GM18505 (cell line): Measurements from ENCODE around the gene TSLP.

ENCODE experiments used
- ATAC-seq: cut with Tn5 transposase; IDR thresholded peaks from one replicate; pipeline ENCODE4 v1.9.1; 2021; ENCODE audit not compliant: unreplicated experiment
- POLR2A ChIP-seq: IDR thresholded peaks from 4 replicates; pipeline ENCODE4 v1.6.1; 2011; ENCODE audit warnings: borderline replicate concordance; ENCODE audit not compliant: insufficient read depth, insufficient read length; ENCODE audit errors: extremely low read depth

TSLP gene

GRCh38 chr5:111116550-111116949 is 45.0 kb downstream of the TSLP start:
- ATAC-seq: no peak
- TF ChIP-seq POLR2A: no peak

DNA sequence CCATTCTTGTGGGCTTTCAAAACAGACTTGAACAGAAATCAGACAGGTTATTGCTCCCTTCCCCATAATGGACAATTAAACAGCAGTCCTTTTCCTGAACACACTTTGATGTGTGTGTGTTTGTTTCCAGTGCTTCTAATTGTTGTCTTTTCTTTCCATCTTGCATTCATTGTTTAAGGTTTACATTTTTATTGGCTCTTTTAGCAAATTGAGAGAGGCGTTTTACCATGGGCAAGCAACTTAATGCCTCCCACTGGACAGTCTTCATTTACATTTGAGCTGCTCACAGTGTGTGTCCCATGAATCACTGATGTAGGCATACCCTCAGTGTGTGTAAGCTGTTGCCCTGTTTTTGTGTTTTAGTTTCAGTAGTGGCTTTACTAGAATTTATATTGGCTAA is 45.6 kb downstream of the TSLP start:
- ATAC-seq: no peak
- no peak for TF ChIP-seq POLR2A

- ATAC-seq: no peak
- TF ChIP-seq POLR2A: no peak
These were observed 47.7 kb downstream of the TSLP start for GRCh38 chr5:111119221-111119620.

GRCh38 chr5:111119856-111120255 is 48.3 kb downstream of the TSLP start:
- no peak for TF ChIP-seq POLR2A
- no peak for ATAC-seq

DNA sequence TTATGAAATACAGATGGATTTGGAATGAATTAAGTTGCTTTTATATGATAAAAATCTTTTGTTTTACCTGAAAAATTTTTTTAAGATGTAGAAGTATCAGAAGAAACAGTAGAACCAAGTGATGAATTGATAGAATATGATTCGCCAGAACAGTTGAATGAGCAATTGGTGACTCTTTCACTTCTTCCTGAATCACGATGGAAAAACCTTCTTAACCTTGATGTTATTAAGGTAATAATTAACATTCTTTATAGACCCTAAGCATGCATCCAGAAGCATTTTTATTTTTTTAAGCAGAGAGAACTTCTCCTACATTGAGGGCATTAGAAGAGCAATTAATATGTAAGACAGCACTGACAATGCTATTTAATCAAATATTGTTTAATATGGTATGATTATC is 49.4 kb downstream of the TSLP start:
- ATAC-seq: no peak
- TF ChIP-seq POLR2A: no peak

DNA sequence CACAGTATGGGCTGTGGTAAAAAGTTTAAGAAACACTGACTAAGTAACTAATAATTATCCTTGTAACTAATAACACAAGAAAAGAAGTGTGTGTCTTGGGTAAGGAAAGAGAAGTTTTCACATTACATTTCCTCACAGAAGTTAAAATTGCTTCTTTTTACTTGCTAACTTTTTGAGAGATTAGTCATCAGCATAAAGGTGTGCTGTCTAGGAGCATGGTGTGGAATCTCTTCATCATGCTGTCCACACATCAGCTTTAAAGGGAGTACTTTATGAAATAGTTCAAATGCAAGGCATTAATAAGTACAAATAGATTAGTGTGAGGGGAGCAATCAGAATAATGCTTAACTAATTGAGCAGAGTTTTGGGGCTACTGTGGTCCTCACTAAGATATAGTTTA is 50.4 kb downstream of the TSLP start:
- ATAC-seq: no peak

GRCh38 chr5:111122398-111122797 is 50.9 kb downstream of the TSLP start:
- no peak for TF ChIP-seq POLR2A

More for the DNA sequence above, 50.4 kb downstream of the TSLP start:
- no peak for TF ChIP-seq POLR2A

GRCh38 chr5:111124793-111125192 is 53.3 kb downstream of the TSLP start:
- ATAC-seq: no peak
- no peak for TF ChIP-seq POLR2A

More at GRCh38 chr5:111122398-111122797, 50.9 kb downstream of the TSLP start:
- no peak for ATAC-seq

GRCh38 chr5:111126896-111127295 is 55.4 kb downstream of the TSLP start:
- TF ChIP-seq POLR2A: no peak
- ATAC-seq: no peak
